ENCODE measurements around the gene ERBB4.

Gene ERBB4

GRCh38 chr2:212488611-212489010, 50.0 kb downstream of the ERBB4 start:
- no peak for TF ChIP-seq EZH2phosphoT487 (IDR thresholded peaks at IDR 0.05; ENCODE audit: borderline replicate concordance, low read length)
- TF ChIP-seq, protein P1, sequence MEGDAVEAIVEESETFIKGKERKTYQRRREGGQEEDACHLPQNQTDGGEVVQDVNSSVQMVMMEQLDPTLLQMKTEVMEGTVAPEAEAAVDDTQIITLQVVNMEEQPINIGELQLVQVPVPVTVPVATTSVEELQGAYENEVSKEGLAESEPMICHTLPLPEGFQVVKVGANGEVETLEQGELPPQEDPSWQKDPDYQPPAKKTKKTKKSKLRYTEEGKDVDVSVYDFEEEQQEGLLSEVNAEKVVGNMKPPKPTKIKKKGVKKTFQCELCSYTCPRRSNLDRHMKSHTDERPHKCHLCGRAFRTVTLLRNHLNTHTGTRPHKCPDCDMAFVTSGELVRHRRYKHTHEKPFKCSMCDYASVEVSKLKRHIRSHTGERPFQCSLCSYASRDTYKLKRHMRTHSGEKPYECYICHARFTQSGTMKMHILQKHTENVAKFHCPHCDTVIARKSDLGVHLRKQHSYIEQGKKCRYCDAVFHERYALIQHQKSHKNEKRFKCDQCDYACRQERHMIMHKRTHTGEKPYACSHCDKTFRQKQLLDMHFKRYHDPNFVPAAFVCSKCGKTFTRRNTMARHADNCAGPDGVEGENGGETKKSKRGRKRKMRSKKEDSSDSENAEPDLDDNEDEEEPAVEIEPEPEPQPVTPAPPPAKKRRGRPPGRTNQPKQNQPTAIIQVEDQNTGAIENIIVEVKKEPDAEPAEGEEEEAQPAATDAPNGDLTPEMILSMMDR (IDR thresholded peaks at IDR 0.05; ENCODE audit: low read depth, low read length, poor library complexity, severe bottlenecking): no peak
- no peak overlapping the region for H3K4me3 ChIP-seq (ENCODE audit: low read length)
- no peaks in the 10 kb centered on the region for H3K9me2 ChIP-seq (replicated peaks; ENCODE audit: control insufficient read depth, low read length)
- no peaks in the 10 kb centered on the region for H3K4me1 ChIP-seq (ENCODE audit: control insufficient read depth, low read length)
- no peaks in the 10 kb centered on the region for H3K79me2 ChIP-seq (ENCODE audit: control insufficient read depth, low read length)
- no peaks in the 10 kb centered on the region for H3K27me3 ChIP-seq (ENCODE audit: control insufficient read depth, low read length)
- H4K20me1 ChIP-seq (ENCODE audit: control insufficient read depth, insufficient read depth, low read depth, low read length): no peaks in the 10 kb centered on the region
- no peak overlapping the region for H3K27ac ChIP-seq (ENCODE audit: low read depth, low read length)
- no peaks in the 10 kb centered on the region for H3K9me3 ChIP-seq (ENCODE audit: control insufficient read depth, insufficient read depth, low read length)
- H3K36me3 ChIP-seq (ENCODE audit: control insufficient read depth, low read length): no peaks in the 10 kb centered on the region
- H3K4me2 ChIP-seq (ENCODE audit: low read length): no peak overlapping the region
- no peaks in the 10 kb centered on the region for H3F3A ChIP-seq (ENCODE audit: control insufficient read depth, insufficient read depth)

DNA sequence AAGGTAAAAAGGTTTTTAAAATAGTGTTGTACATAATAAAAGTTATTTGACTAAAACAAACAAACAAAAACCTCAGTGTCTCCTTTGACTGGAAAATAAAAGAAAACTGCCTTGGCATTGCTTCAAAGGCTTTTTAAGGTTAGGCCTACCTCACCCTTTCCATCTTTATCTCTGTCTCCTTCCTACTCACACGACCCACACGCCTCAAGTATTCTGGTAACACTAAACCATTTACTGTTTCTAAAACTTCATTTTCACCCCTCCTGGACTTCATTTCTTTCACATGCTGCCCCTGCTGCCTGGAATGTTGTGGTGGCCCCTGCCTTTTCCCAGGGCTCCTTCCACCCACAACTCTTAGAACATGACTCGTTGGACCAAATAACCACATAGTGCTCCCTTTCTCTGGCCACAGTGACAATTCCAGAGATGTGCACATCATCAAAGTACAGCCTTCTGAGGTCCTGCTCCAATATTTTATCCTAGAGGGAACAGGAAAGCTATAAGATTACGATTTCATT, 54.0 kb downstream of the ERBB4 start:
- H3K9me3 ChIP-seq (ENCODE audit: control insufficient read depth, insufficient read depth, low read length): no peaks in the 10 kb centered on the region
- H3F3A ChIP-seq (ENCODE audit: control insufficient read depth, insufficient read depth): no peaks in the 10 kb centered on the region
- H3K27ac ChIP-seq (ENCODE audit: low read depth, low read length): no peak overlapping the region
- no peak overlapping the region for H3K4me3 ChIP-seq (ENCODE audit: low read length)
- no peak overlapping the region for H3K4me2 ChIP-seq (ENCODE audit: low read length)
- no peaks in the 10 kb centered on the region for H3K4me1 ChIP-seq (ENCODE audit: control insufficient read depth, low read length)
- no peaks in the 10 kb centered on the region for H3K79me2 ChIP-seq (ENCODE audit: control insufficient read depth, low read length)
- no peaks in the 10 kb centered on the region for H4K20me1 ChIP-seq (ENCODE audit: control insufficient read depth, insufficient read depth, low read depth, low read length)
- no peaks in the 10 kb centered on the region for H3K27me3 ChIP-seq (ENCODE audit: control insufficient read depth, low read length)
- no peaks in the 10 kb centered on the region for H3K9me2 ChIP-seq (replicated peaks; ENCODE audit: control insufficient read depth, low read length)
- H3K36me3 ChIP-seq (ENCODE audit: control insufficient read depth, low read length): no peaks in the 10 kb centered on the region
- no peak for TF ChIP-seq EZH2phosphoT487 (IDR thresholded peaks at IDR 0.05; ENCODE audit: borderline replicate concordance, low read length)
- TF ChIP-seq, protein P1 (IDR thresholded peaks at IDR 0.05; ENCODE audit: low read depth, low read length, poor library complexity, severe bottlenecking): no peak

- no peak for TF ChIP-seq EZH2phosphoT487 (IDR thresholded peaks at IDR 0.05; ENCODE audit: borderline replicate concordance, low read length)
- TF ChIP-seq, protein P1 (IDR thresholded peaks at IDR 0.05; ENCODE audit: low read depth, low read length, poor library complexity, severe bottlenecking): no peak
- Histone ChIP-seq H3K9me2 (replicated peaks; ENCODE audit: control insufficient read depth, low read length) (no peaks in the 10 kb centered on the region), H3K4me2 (ENCODE audit: low read length) (no peak overlapping the region), H3K27me3 (ENCODE audit: control insufficient read depth, low read length) (no peaks in the 10 kb centered on the region), H3K4me1 (ENCODE audit: control insufficient read depth, low read length) (no peaks in the 10 kb centered on the region), H3K36me3 (ENCODE audit: control insufficient read depth, low read length) (no peaks in the 10 kb centered on the region), H3F3A (ENCODE audit: control insufficient read depth, insufficient read depth) (no peaks in the 10 kb centered on the region), H3K9me3 (ENCODE audit: control insufficient read depth, insufficient read depth, low read length) (no peaks in the 10 kb centered on the region), H4K20me1 (ENCODE audit: control insufficient read depth, insufficient read depth, low read depth, low read length) (no peaks in the 10 kb centered on the region), H3K4me3 (ENCODE audit: low read length) (no peak overlapping the region), H3K27ac (ENCODE audit: low read depth, low read length) (no peak overlapping the region), H3K79me2 (ENCODE audit: control insufficient read depth, low read length) (no peaks in the 10 kb centered on the region)
Measured at GRCh38 chr2:212480447-212480846, 58.2 kb downstream of the ERBB4 start.

Data from DOHH2 (cell line).